Lower lobe of right lung (tissue), 2 donors: Measurements from ENCODE around the gene ACAT2. TPM values are rescaled to one million over a fixed set of nuclear protein-coding genes. Genes with fewer than 3 reads are reported as not detected.
"Not testable (repeated sequence)": the region's sequence is repeated elsewhere in the genome, so short reads cannot be mapped to it uniquely, and the experiment has no call there.

Experiments
- ATAC-seq, 2 donors: fragments of 200-7000 bp; cut with Tn5 transposase; one replicate each; pipeline ENCODE4 v1.9.1; 2020 to 2022; ENCODE audit warnings: mild to moderate bottlenecking in 2 of 2, moderate library complexity in 2 of 2
- DNase-seq: peaks from one replicate; pipeline ENCODE4 v3.0.0-alpha.2; 2020
- H3K27ac ChIP-seq: fragments of 200-600 bp; one replicate; pipeline ENCODE4 v1.8.0; 2022
- H3K27me3 ChIP-seq: fragments of 200-600 bp; one replicate; pipeline ENCODE4 v1.8.0; 2022; ENCODE audit warnings: low read depth
- H3K36me3 ChIP-seq: fragments of 200-600 bp; one replicate; pipeline ENCODE4 v1.8.0; 2022; ENCODE audit warnings: mild to moderate bottlenecking
- H3K4me1 ChIP-seq: fragments of 200-600 bp; one replicate; pipeline ENCODE4 v1.8.0; 2022
- H3K4me3 ChIP-seq: fragments of 200-600 bp; one replicate; pipeline ENCODE4 v1.8.0; 2022; ENCODE audit warnings: mild to moderate bottlenecking
- H3K9me3 ChIP-seq: fragments of 200-600 bp; one replicate; pipeline ENCODE4 v1.8.0; 2022
- intact Hi-C: fragments of 100-400 bp; cut with DNase I; formaldehyde crosslinking; loops from one replicate; pipeline ENCODE4 v1.11.0; 2022
- total RNA-seq: library from RNA; stranded (reverse); fragmentation: NEBNext Ultra II Directional; extraction: Animal tissue kit (Norgen Biotek cat#: 25700); gene quantifications from one replicate; pipeline ENCODE4 v1.2.1, GENCODE V29; 2021
- TF ChIP-seq, protein P1 (sequence below): fragments of 200-600 bp; IDR thresholded peaks from one replicate; pipeline ENCODE4 v1.8.0; 2022; ENCODE audit warnings: antibody characterized with exemption, mild to moderate bottlenecking
- donor health status: DM: no; HTN: yes; CAD: no; lungs with severe emphysema.

Gene ACAT2
- total RNA-seq, 1 donor from 2014 or later: 42.4 TPM

DNA sequence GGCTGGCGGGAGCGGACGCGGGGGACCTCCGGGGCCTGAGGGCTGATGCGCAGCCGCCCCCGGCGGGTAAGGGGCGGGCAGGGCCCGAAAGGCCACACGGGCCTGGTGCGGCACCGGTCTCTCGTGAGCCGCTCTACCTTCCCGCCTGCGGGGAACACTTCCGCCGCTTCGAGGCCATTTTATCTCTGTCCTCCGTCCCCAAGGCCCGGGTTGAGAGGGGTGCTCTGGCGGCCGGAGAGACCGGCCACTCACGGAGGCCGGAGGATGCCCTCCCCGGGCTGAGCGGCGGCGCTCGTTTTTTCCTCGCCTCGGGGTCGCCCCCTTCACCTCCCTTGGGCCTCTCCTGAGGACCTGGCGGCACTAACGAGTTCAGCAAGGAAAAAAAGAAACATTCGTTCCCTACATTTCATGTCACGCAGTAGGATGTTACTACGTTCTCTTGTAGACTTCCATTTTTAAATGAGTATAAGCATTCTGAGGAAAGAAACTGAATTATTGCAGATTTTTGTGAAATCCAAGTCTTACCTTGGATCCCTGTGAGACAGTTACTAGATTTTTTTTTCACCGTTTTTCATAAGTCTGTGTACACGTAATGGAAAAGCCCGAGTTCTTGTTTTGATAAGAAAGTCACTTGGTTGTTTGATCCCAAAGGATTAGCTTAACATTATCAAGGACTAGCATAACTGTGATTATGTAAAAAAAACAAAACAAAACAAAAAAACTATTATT is 34.0 kb upstream of the ACAT2 start:
- DNase-seq: no peak
- no peaks in the 10 kb centered on the region for H3K9me3 ChIP-seq
- intact Hi-C loops: no loop called here
- H3K36me3 ChIP-seq: no peaks in the 10 kb centered on the region
- peak overlapping the region; percentile 98 for H3K27ac ChIP-seq
- TF ChIP-seq, protein P1, sequence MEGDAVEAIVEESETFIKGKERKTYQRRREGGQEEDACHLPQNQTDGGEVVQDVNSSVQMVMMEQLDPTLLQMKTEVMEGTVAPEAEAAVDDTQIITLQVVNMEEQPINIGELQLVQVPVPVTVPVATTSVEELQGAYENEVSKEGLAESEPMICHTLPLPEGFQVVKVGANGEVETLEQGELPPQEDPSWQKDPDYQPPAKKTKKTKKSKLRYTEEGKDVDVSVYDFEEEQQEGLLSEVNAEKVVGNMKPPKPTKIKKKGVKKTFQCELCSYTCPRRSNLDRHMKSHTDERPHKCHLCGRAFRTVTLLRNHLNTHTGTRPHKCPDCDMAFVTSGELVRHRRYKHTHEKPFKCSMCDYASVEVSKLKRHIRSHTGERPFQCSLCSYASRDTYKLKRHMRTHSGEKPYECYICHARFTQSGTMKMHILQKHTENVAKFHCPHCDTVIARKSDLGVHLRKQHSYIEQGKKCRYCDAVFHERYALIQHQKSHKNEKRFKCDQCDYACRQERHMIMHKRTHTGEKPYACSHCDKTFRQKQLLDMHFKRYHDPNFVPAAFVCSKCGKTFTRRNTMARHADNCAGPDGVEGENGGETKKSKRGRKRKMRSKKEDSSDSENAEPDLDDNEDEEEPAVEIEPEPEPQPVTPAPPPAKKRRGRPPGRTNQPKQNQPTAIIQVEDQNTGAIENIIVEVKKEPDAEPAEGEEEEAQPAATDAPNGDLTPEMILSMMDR: no peak
- peak overlapping the region; percentile 85 for H3K4me3 ChIP-seq
- H3K27me3 ChIP-seq: no peaks in the 10 kb centered on the region
- ATAC-seq: peak; percentile 55 to 60
- H3K4me1 ChIP-seq: peaks cover 56% of the 10 kb centered on the region

DNA sequence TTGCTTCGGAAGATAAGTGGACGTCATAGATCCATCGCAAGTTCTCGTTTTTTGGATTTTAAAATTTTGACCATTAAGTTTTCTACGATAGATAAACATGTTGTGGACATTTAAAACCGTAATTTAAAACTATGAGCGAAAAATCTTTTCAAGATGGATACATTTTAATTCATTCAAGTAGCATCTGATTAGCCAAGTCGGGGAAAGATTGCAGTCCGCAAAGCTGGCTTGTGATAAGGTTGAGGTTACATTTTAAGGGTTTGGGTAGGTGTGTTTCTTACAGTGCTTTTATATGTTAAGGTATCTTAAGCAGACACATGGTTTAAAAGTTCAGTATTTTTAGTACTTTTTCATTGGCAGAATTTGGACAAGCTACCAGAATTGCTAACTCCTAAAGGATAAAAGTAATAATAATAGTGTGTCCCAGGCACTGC is 33.3 kb upstream of the ACAT2 start:
- Histone ChIP-seq H3K4me1 (peaks cover 63% of the 10 kb centered on the region), H3K9me3 (no peaks in the 10 kb centered on the region), H3K4me3 (peak overlapping the region; percentile 85), H3K27me3 (no peaks in the 10 kb centered on the region), H3K36me3 (no peaks in the 10 kb centered on the region), H3K27ac (peak overlapping the region; percentile 98)
- TF ChIP-seq, protein P1: no peak
- DNase-seq: no peak
- no peak for ATAC-seq
- intact Hi-C loops: no loop called here

DNA sequence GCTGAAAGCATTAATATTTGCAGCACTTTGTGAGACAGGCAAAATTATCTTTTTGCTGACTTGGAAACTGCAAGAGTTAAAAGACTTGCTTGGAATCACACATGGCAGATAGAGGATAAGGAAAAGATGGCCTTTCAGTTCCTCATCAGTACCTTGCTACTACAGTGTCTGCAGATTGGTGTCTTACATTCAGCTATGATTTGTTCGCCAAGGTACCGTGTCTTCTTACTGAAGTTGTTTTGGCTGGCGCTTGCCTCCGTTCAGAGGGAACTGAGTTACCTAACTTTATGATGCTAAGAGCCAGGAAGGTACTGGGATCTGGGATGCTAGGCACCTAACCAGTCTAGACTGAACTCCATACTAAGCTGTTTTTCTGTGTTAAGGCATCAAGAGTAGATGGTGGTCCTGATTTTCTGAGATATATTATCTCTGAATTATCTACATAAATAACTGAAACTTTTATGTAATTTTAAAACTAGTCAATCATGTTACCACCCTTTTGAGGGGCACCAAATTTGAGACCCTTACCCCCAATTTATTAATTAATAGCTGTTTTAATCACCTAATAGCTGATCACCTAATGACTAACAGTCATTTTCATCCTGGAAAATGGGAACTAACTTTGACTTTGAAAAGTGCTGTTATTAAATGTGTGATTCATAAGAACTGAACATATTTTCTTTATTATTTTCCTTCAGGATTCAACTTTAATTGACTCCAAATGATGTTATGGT is 32.1 kb upstream of the ACAT2 start:
- intact Hi-C loops: no loop called here
- H3K4me1 ChIP-seq: peaks cover 75% of the 10 kb centered on the region
- H3K9me3 ChIP-seq: no peaks in the 10 kb centered on the region
- H3K27ac ChIP-seq: no peak overlapping the region
- DNase-seq (no peak), ATAC-seq (no peak)
- TF ChIP-seq, protein P1: no peak
- no peaks in the 10 kb centered on the region for H3K27me3 ChIP-seq
- no peaks in the 10 kb centered on the region for H3K36me3 ChIP-seq
- peak overlapping the region; percentile 85 for H3K4me3 ChIP-seq

DNA sequence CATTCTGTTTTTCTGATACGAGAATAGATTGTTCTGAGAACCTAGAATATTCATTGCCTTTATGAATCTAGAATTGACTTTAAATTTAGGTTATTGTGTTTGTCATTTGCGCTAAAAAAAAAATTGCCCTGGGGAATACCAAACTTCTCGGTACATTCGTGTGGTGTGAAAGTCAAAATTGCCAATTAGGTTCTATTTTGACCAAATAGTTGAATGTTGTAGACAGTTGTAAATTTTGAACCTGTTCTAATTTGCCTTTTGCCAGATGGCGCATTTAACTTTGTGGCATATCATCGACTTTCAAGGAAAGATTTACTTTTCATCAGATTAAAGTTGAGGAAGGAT is 31.5 kb upstream of the ACAT2 start:
- DNase-seq (no peak), ATAC-seq (no peak)
- no peaks in the 10 kb centered on the region for H3K9me3 ChIP-seq
- H3K4me3 ChIP-seq: no peak overlapping the region
- no peaks in the 10 kb centered on the region for H3K27me3 ChIP-seq
- no peak overlapping the region for H3K27ac ChIP-seq
- intact Hi-C loops: no loop called here
- no peaks in the 10 kb centered on the region for H3K36me3 ChIP-seq
- TF ChIP-seq, protein P1: no peak
- H3K4me1 ChIP-seq: peaks cover 76% of the 10 kb centered on the region

DNA sequence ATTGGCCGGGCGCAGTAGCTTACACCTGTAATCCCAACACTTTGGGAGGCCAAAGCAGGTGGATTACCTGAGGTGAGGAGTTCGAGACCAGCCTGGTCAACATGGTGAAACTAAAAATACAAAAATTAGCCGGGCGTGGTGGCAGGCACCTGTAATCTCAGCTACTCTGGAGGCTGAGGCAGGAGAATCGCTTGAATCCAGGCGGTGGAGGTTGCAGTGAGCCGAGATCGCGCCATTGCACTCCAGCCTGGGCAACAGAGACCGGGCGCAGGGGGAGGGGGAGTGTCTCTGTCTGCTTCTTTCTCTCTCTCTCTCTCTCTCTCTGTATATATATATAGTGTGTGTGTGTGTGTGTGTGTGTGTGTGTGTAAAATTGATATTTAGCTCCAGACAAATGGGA is 29.3 kb upstream of the ACAT2 start:
- H3K9me3 ChIP-seq, ATAC-seq, H3K4me3 ChIP-seq, DNase-seq, H3K27me3 ChIP-seq, intact Hi-C loops, H3K27ac ChIP-seq, H3K36me3 ChIP-seq: not testable (repeated sequence)
- H3K4me1 ChIP-seq: peaks cover 72% of the 10 kb centered on the region

DNA sequence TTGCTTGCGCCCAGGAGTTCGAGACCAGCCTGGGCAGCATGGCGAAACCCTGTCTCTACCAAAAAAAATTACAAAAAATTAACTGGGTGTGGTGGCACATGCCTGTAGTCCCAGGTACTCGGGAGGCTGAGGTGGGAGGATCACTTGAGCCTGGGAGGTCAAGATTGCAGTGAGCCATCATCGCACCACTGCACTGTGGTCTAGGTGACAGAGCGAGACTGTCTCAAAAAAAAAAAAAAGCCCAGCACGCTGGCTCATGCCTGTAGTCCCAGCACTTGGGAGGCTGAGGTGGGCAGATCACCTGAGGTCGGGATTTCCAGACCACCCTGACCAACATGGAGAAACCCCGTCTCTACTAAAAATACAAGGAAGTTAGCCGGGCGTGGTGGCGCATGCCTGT is 28.4 kb upstream of the ACAT2 start:
- intact Hi-C loops, H3K4me3 ChIP-seq, DNase-seq, H3K9me3 ChIP-seq, H3K27me3 ChIP-seq, ATAC-seq, H3K27ac ChIP-seq: not testable (repeated sequence)
- Histone ChIP-seq H3K36me3 (peaks cover 17% of the 10 kb centered on the region), H3K4me1 (peaks cover 75% of the 10 kb centered on the region)
